Activated T-helper 2 cell treated with anti-CD3 and anti-CD28 coated beads, Interferon-gamma antibody, Interleukin-2, Interleukin-4, amounts not matched to agents 10 μg/mL and 5 μg/mL and 100 μg/mL, durations not matched to agents 14 hours and 24 hours and 36 hours (primary cell): ENCODE data around the gene SPNS1. TPM values are rescaled to one million over a fixed set of nuclear protein-coding genes. Genes with fewer than 3 reads are reported as not detected.
"Not testable (repeated sequence)": the region's sequence is repeated elsewhere in the genome, so short reads cannot be mapped to it uniquely, and the experiment has no call there.

ENCODE experiments used
- DNase-seq: peaks from one replicate; pipeline ENCODE4 v3.0.0; 2021; ENCODE audit warnings: low spot score
- H3K27ac Mint-ChIP-seq: one replicate; pipeline ENCODE4 v1.8.0; 2021; ENCODE audit warnings: mixed read lengths
- H3K27me3 Mint-ChIP-seq: one replicate; pipeline ENCODE4 v1.8.0; 2021; ENCODE audit warnings: low read depth, mixed read lengths
- H3K36me3 Mint-ChIP-seq: one replicate; pipeline ENCODE4 v1.8.0; 2021; ENCODE audit warnings: low read depth, mixed read lengths
- H3K4me1 Mint-ChIP-seq: one replicate; pipeline ENCODE4 v1.8.0; 2021; ENCODE audit warnings: low read depth, mixed read lengths
- H3K4me3 Mint-ChIP-seq: one replicate; pipeline ENCODE4 v1.8.0; 2021; ENCODE audit warnings: low read depth, mild to moderate bottlenecking, moderate library complexity, mixed read lengths
- H3K9me3 Mint-ChIP-seq: one replicate; pipeline ENCODE4 v1.8.0; 2021; ENCODE audit warnings: mixed read lengths
- intact Hi-C: fragments of 100-400 bp; cut with micrococcal nuclease; formaldehyde crosslinking; loops from one replicate; pipeline ENCODE4 v1.15.1; 2023
- total RNA-seq: library from RNA; stranded (reverse); gene quantifications from 2 replicates; pipeline ENCODE4 v1.2.3, GENCODE V29; 2022

Gene SPNS1
- total RNA-seq, 1 donor from 2014 or later: 22.0 TPM

- DNase-seq, H3K4me3 Mint-ChIP-seq, H3K4me1 Mint-ChIP-seq, H3K9me3 Mint-ChIP-seq, H3K27me3 Mint-ChIP-seq, H3K27ac Mint-ChIP-seq: not testable (repeated sequence)
- intact Hi-C loops: loop anchor here (5.0 kb wide), 1 partner anchor 38 kb away; no protein-coding TSS in a partner anchor
- H3K36me3 Mint-ChIP-seq: peaks cover 12% of the 10 kb centered on the region
Observed at GRCh38 chr16:28969696-28970095, 4.9 kb upstream of the SPNS1 start.

- intact Hi-C loops: loop anchor here (2.0 to 5.0 kb wide), 3 partner anchors 23 to 55 kb away; partner anchors contain the start of gene NFATC2IP
- Mint-ChIP-seq H3K4me1 (peaks cover 18% of the 10 kb centered on the region), H3K27me3 (no peaks in the 10 kb centered on the region), H3K36me3 (peaks cover 8% of the 10 kb centered on the region), H3K9me3 (no peaks in the 10 kb centered on the region), H3K27ac (peak overlapping the region; percentile 95), H3K4me3 (peak overlapping the region; percentile 97)
- peak; percentile 19 for DNase-seq
Observed at GRCh38 chr16:28974007-28974436, 556 bp upstream of the SPNS1 start.

GRCh38 chr16:28975158-28975599 lies 601 bp downstream of the SPNS1 start:
- Mint-ChIP-seq H3K4me1 (peaks cover 18% of the 10 kb centered on the region), H3K4me3 (peak overlapping the region; percentile 97), H3K27ac (peak overlapping the region; percentile 95), H3K27me3 (no peaks in the 10 kb centered on the region), H3K9me3 (no peaks in the 10 kb centered on the region), H3K36me3 (peaks cover 8% of the 10 kb centered on the region)
- intact Hi-C loops: loop anchor here (2.0 kb wide), 2 partner anchors 24 to 54 kb away; partner anchors contain the start of gene NFATC2IP
- no peak for DNase-seq

GRCh38 chr16:28977703-28978662 lies 3.4 kb downstream of the SPNS1 start:
- Mint-ChIP-seq H3K4me1 (peaks cover 18% of the 10 kb centered on the region), H3K4me3 (no peak overlapping the region), H3K36me3 (peaks cover 31% of the 10 kb centered on the region), H3K27ac (no peak overlapping the region), H3K9me3 (peaks cover 9% of the 10 kb centered on the region), H3K27me3 (no peaks in the 10 kb centered on the region)
- intact Hi-C loops: no loop called here
- DNase-seq: no peak

GRCh38 chr16:28980330-28980729 lies 5.8 kb downstream of the SPNS1 start:
- H3K4me3 Mint-ChIP-seq, intact Hi-C loops, DNase-seq, H3K9me3 Mint-ChIP-seq, H3K27ac Mint-ChIP-seq, H3K27me3 Mint-ChIP-seq: not testable (repeated sequence)
- Mint-ChIP-seq H3K4me1 (peaks cover 27% of the 10 kb centered on the region), H3K36me3 (peaks cover 47% of the 10 kb centered on the region)

GRCh38 chr16:28980929-28981328 lies 6.4 kb downstream of the SPNS1 start:
- DNase-seq: no peak
- Mint-ChIP-seq H3K4me3 (no peak overlapping the region), H3K36me3 (peaks cover 53% of the 10 kb centered on the region), H3K4me1 (peaks cover 22% of the 10 kb centered on the region), H3K9me3 (peaks cover 9% of the 10 kb centered on the region), H3K27me3 (no peaks in the 10 kb centered on the region), H3K27ac (no peak overlapping the region)
- intact Hi-C loops: no loop called here

- peaks cover 9% of the 10 kb centered on the region for H3K9me3 Mint-ChIP-seq
- H3K27me3 Mint-ChIP-seq: no peaks in the 10 kb centered on the region
- H3K4me1 Mint-ChIP-seq: peaks cover 17% of the 10 kb centered on the region
- H3K27ac Mint-ChIP-seq: no peak overlapping the region
- H3K36me3 Mint-ChIP-seq: peaks cover 59% of the 10 kb centered on the region
- no peak overlapping the region for H3K4me3 Mint-ChIP-seq
- DNase-seq: no peak
- intact Hi-C loops: no loop called here
Observed at GRCh38 chr16:28981517-28981916, 6.9 kb downstream of the SPNS1 start.

- DNase-seq: no peak
- peaks cover 20% of the 10 kb centered on the region for H3K4me1 Mint-ChIP-seq
- no peak overlapping the region for H3K4me3 Mint-ChIP-seq
- peaks cover 14% of the 10 kb centered on the region for H3K9me3 Mint-ChIP-seq
- no peaks in the 10 kb centered on the region for H3K27me3 Mint-ChIP-seq
- peaks cover 67% of the 10 kb centered on the region for H3K36me3 Mint-ChIP-seq
- intact Hi-C loops: no loop called here
- H3K27ac Mint-ChIP-seq: no peak overlapping the region
Observed at GRCh38 chr16:28982418-28982817, 7.8 kb downstream of the SPNS1 start.

GRCh38 chr16:28982949-28983348 lies 8.4 kb downstream of the SPNS1 start:
- H3K36me3 Mint-ChIP-seq: peaks cover 71% of the 10 kb centered on the region
- no peak for DNase-seq
- H3K4me1 Mint-ChIP-seq: peaks cover 26% of the 10 kb centered on the region
- no peaks in the 10 kb centered on the region for H3K27me3 Mint-ChIP-seq
- H3K9me3 Mint-ChIP-seq: peaks cover 17% of the 10 kb centered on the region
- H3K27ac Mint-ChIP-seq: no peak overlapping the region
- H3K4me3 Mint-ChIP-seq: no peak overlapping the region
- intact Hi-C loops: no loop called here

GRCh38 chr16:28983644-28984043 lies 9.1 kb downstream of the SPNS1 start:
- DNase-seq: no peak
- H3K4me3 Mint-ChIP-seq: peak overlapping the region; percentile 82
- peaks cover 17% of the 10 kb centered on the region for H3K9me3 Mint-ChIP-seq
- H3K27me3 Mint-ChIP-seq: no peaks in the 10 kb centered on the region
- H3K36me3 Mint-ChIP-seq: peaks cover 69% of the 10 kb centered on the region
- intact Hi-C loops: no loop called here
- peaks cover 27% of the 10 kb centered on the region for H3K4me1 Mint-ChIP-seq
- H3K27ac Mint-ChIP-seq: peak overlapping the region; percentile 94

- peaks cover 17% of the 10 kb centered on the region for H3K9me3 Mint-ChIP-seq
- peak overlapping the region; percentile 82 for H3K4me3 Mint-ChIP-seq
- peaks cover 74% of the 10 kb centered on the region for H3K36me3 Mint-ChIP-seq
- peaks cover 30% of the 10 kb centered on the region for H3K4me1 Mint-ChIP-seq
- intact Hi-C loops: no loop called here
- peak overlapping the region; percentile 94 for H3K27ac Mint-ChIP-seq
- no peak for DNase-seq
- H3K27me3 Mint-ChIP-seq: no peaks in the 10 kb centered on the region
Observed at GRCh38 chr16:28984091-28984490, 9.5 kb downstream of the SPNS1 start.

- H3K4me3 Mint-ChIP-seq: peak within 1 kb of the TSS; percentile 89
- peaks cover 17% of the 10 kb centered on the region for H3K9me3 Mint-ChIP-seq
- H3K4me1 Mint-ChIP-seq: peaks cover 35% of the 10 kb centered on the region
- H3K27me3 Mint-ChIP-seq: no peaks in the 10 kb centered on the region
- peak within 1 kb of the TSS; percentile 94 for H3K27ac Mint-ChIP-seq
- peak; percentile 74 for DNase-seq
- H3K36me3 Mint-ChIP-seq: peaks cover 79% of the 10 kb centered on the region
- intact Hi-C loops: no loop called here
Observed at GRCh38 chr16:28984619-28985135, 10.1 kb downstream of the SPNS1 start, which contains the start of gene LAT. LAT (plus strand) TSS chr16:28985052; CDS start chr16:28985418, 366 bp downstream.
